T-helper 1 cell treated with Interleukin-12 subunit alpha and Interleukin-12 subunit beta and Interleukin-4 antibody, amounts not matched to agents 30 μg/mL and 1 μg/mL, for 36 hours (primary cell): ENCODE measurements around the gene CTAGE9.
"Not testable (repeated sequence)": the region's sequence is repeated elsewhere in the genome, so short reads cannot be mapped to it uniquely, and the experiment has no call there.

Experiments
- H3K27ac Mint-ChIP-seq: one replicate; pipeline ENCODE4 v1.8.0; 2021; ENCODE audit warnings: mild to moderate bottlenecking, mixed read lengths
- H3K27me3 Mint-ChIP-seq: one replicate; pipeline ENCODE4 v1.8.0; 2021; ENCODE audit warnings: low read depth, mixed read lengths
- H3K36me3 Mint-ChIP-seq: one replicate; pipeline ENCODE4 v1.8.0; 2021; ENCODE audit warnings: low read depth, mixed read lengths
- H3K4me1 Mint-ChIP-seq: one replicate; pipeline ENCODE4 v1.8.0; 2021; ENCODE audit warnings: low read depth, mixed read lengths
- H3K4me3 Mint-ChIP-seq: one replicate; pipeline ENCODE4 v1.8.0; 2021; ENCODE audit warnings: mild to moderate bottlenecking, moderate library complexity, mixed read lengths
- H3K9me3 Mint-ChIP-seq: one replicate; pipeline ENCODE4 v1.8.0; 2021; ENCODE audit warnings: mixed read lengths

The CTAGE9 gene

GRCh38 chr6:131700851-131701250 lies 10.0 kb downstream of the CTAGE9 start:
- not testable (repeated sequence) for H3K9me3 Mint-ChIP-seq, H3K4me3 Mint-ChIP-seq, H3K36me3 Mint-ChIP-seq, H3K4me1 Mint-ChIP-seq, H3K27me3 Mint-ChIP-seq, H3K27ac Mint-ChIP-seq

GRCh38 chr6:131696956-131697355 lies 13.9 kb downstream of the CTAGE9 start:
- H3K4me3 Mint-ChIP-seq: no peak overlapping the region
- H3K4me1 Mint-ChIP-seq: no peaks in the 10 kb centered on the region
- no peaks in the 10 kb centered on the region for H3K9me3 Mint-ChIP-seq
- H3K36me3 Mint-ChIP-seq: no peaks in the 10 kb centered on the region
- no peaks in the 10 kb centered on the region for H3K27me3 Mint-ChIP-seq
- H3K27ac Mint-ChIP-seq: no peak overlapping the region

- H3K9me3 Mint-ChIP-seq: no peaks in the 10 kb centered on the region
- no peaks in the 10 kb centered on the region for H3K36me3 Mint-ChIP-seq
- H3K4me3 Mint-ChIP-seq: no peak overlapping the region
- no peaks in the 10 kb centered on the region for H3K27me3 Mint-ChIP-seq
- no peak overlapping the region for H3K27ac Mint-ChIP-seq
- H3K4me1 Mint-ChIP-seq: no peaks in the 10 kb centered on the region
Measured at GRCh38 chr6:131694832-131695426, 15.9 kb downstream of the CTAGE9 start.

- H3K27ac Mint-ChIP-seq: no peak overlapping the region
- H3K27me3 Mint-ChIP-seq: peaks cover 3% of the 10 kb centered on the region
- no peak overlapping the region for H3K4me3 Mint-ChIP-seq
- H3K36me3 Mint-ChIP-seq: no peaks in the 10 kb centered on the region
- peaks cover 1% of the 10 kb centered on the region for H3K4me1 Mint-ChIP-seq
- H3K9me3 Mint-ChIP-seq: no peaks in the 10 kb centered on the region
Measured at GRCh38 chr6:131693384-131693783, 17.4 kb downstream of the CTAGE9 start.

GRCh38 chr6:131692589-131692988 lies 18.2 kb downstream of the CTAGE9 start:
- H3K4me3 Mint-ChIP-seq: no peak overlapping the region
- H3K9me3 Mint-ChIP-seq: no peaks in the 10 kb centered on the region
- H3K4me1 Mint-ChIP-seq: peaks cover 5% of the 10 kb centered on the region
- no peak overlapping the region for H3K27ac Mint-ChIP-seq
- H3K36me3 Mint-ChIP-seq: no peaks in the 10 kb centered on the region
- peaks cover 3% of the 10 kb centered on the region for H3K27me3 Mint-ChIP-seq

- Mint-ChIP-seq H3K27me3 (peaks cover 3% of the 10 kb centered on the region), H3K4me3 (no peak overlapping the region), H3K36me3 (peaks cover 3% of the 10 kb centered on the region), H3K9me3 (no peaks in the 10 kb centered on the region), H3K4me1 (peaks cover 5% of the 10 kb centered on the region), H3K27ac (no peak overlapping the region)
Measured at GRCh38 chr6:131692031-131692430, 18.8 kb downstream of the CTAGE9 start.

- peaks cover 3% of the 10 kb centered on the region for H3K27me3 Mint-ChIP-seq
- no peak overlapping the region for H3K27ac Mint-ChIP-seq
- peaks cover 8% of the 10 kb centered on the region for H3K4me1 Mint-ChIP-seq
- peak overlapping the region; percentile 31 for H3K4me3 Mint-ChIP-seq
- peaks cover 3% of the 10 kb centered on the region for H3K36me3 Mint-ChIP-seq
- no peaks in the 10 kb centered on the region for H3K9me3 Mint-ChIP-seq
Measured at GRCh38 chr6:131688286-131688685, 22.5 kb downstream of the CTAGE9 start.

GRCh38 chr6:131687022-131687421 lies 23.8 kb downstream of the CTAGE9 start:
- Mint-ChIP-seq H3K4me1 (peaks cover 10% of the 10 kb centered on the region), H3K27me3 (peaks cover 3% of the 10 kb centered on the region), H3K4me3 (no peak overlapping the region), H3K27ac (no peak overlapping the region), H3K9me3 (no peaks in the 10 kb centered on the region), H3K36me3 (peaks cover 3% of the 10 kb centered on the region)

- Mint-ChIP-seq H3K36me3 (peaks cover 3% of the 10 kb centered on the region), H3K27me3 (peaks cover 6% of the 10 kb centered on the region), H3K9me3 (no peaks in the 10 kb centered on the region), H3K27ac (no peak overlapping the region), H3K4me1 (peaks cover 10% of the 10 kb centered on the region), H3K4me3 (no peak overlapping the region)
Measured at GRCh38 chr6:131685266-131685780, 25.5 kb downstream of the CTAGE9 start.

- Mint-ChIP-seq H3K4me1 (peaks cover 10% of the 10 kb centered on the region), H3K36me3 (peaks cover 3% of the 10 kb centered on the region), H3K27ac (no peak overlapping the region), H3K27me3 (peaks cover 3% of the 10 kb centered on the region), H3K9me3 (no peaks in the 10 kb centered on the region), H3K4me3 (no peak overlapping the region)
Measured at GRCh38 chr6:131683479-131683878, 27.3 kb downstream of the CTAGE9 start.

GRCh38 chr6:131682442-131682841 lies 28.4 kb downstream of the CTAGE9 start:
- no peaks in the 10 kb centered on the region for H3K9me3 Mint-ChIP-seq

GRCh38 chr6:131681585-131681984 lies 29.2 kb downstream of the CTAGE9 start:
- no peak overlapping the region for H3K4me3 Mint-ChIP-seq
- peaks cover 2% of the 10 kb centered on the region for H3K4me1 Mint-ChIP-seq
- H3K36me3 Mint-ChIP-seq: no peaks in the 10 kb centered on the region
- H3K9me3 Mint-ChIP-seq: no peaks in the 10 kb centered on the region
- peaks cover 3% of the 10 kb centered on the region for H3K27me3 Mint-ChIP-seq
- H3K27ac Mint-ChIP-seq: no peak overlapping the region

More at GRCh38 chr6:131682442-131682841, 28.4 kb downstream of the CTAGE9 start:
- H3K4me3 Mint-ChIP-seq: no peak overlapping the region
- peaks cover 5% of the 10 kb centered on the region for H3K4me1 Mint-ChIP-seq
- H3K27ac Mint-ChIP-seq: no peak overlapping the region
- H3K27me3 Mint-ChIP-seq: peaks cover 3% of the 10 kb centered on the region
- peaks cover 2% of the 10 kb centered on the region for H3K36me3 Mint-ChIP-seq

GRCh38 chr6:131680868-131681267 lies 29.9 kb downstream of the CTAGE9 start:
- peaks cover 2% of the 10 kb centered on the region for H3K4me1 Mint-ChIP-seq
- no peaks in the 10 kb centered on the region for H3K36me3 Mint-ChIP-seq
- H3K4me3 Mint-ChIP-seq: no peak overlapping the region
- H3K27me3 Mint-ChIP-seq: peaks cover 3% of the 10 kb centered on the region
- no peaks in the 10 kb centered on the region for H3K9me3 Mint-ChIP-seq
- no peak overlapping the region for H3K27ac Mint-ChIP-seq

- Mint-ChIP-seq H3K27me3 (peaks cover 3% of the 10 kb centered on the region), H3K9me3 (no peaks in the 10 kb centered on the region), H3K4me1 (peaks cover 2% of the 10 kb centered on the region), H3K27ac (no peak overlapping the region), H3K36me3 (no peaks in the 10 kb centered on the region), H3K4me3 (no peak overlapping the region)
Measured at GRCh38 chr6:131678442-131678841, 32.4 kb downstream of the CTAGE9 start.

- no peak overlapping the region for H3K4me3 Mint-ChIP-seq
- no peaks in the 10 kb centered on the region for H3K36me3 Mint-ChIP-seq
- H3K27ac Mint-ChIP-seq: no peak overlapping the region
- H3K9me3 Mint-ChIP-seq: no peaks in the 10 kb centered on the region
- no peaks in the 10 kb centered on the region for H3K4me1 Mint-ChIP-seq
- no peaks in the 10 kb centered on the region for H3K27me3 Mint-ChIP-seq
Measured at GRCh38 chr6:131673184-131673583, 37.6 kb downstream of the CTAGE9 start.

GRCh38 chr6:131669891-131670290 lies 40.9 kb downstream of the CTAGE9 start:
- Mint-ChIP-seq H3K36me3 (no peaks in the 10 kb centered on the region), H3K9me3 (no peaks in the 10 kb centered on the region), H3K27me3 (no peaks in the 10 kb centered on the region), H3K4me1 (no peaks in the 10 kb centered on the region), H3K4me3 (no peak overlapping the region), H3K27ac (no peak overlapping the region)
